H9 (cell line): ENCODE data around the gene EBF4. TPM values are rescaled to one million over a fixed set of nuclear protein-coding genes. Genes with fewer than 3 reads are reported as not detected.

Experiments used
- DNase-seq: peaks from one replicate; pipeline ENCODE4 v3.0.0-alpha.2; 2017
- H2AFZ ChIP-seq: one replicate; pipeline ENCODE4 v1.6.1; 2013; ENCODE audit warnings: mild to moderate bottlenecking, low read length, control low read depth, moderate library complexity
- H2AK5ac ChIP-seq: 2 replicates; pipeline ENCODE4 v1.6.1; 2013; ENCODE audit warnings: low read length, control low read depth, mixed read lengths; ENCODE audit not compliant: insufficient read length
- H2BK120ac ChIP-seq: one replicate; pipeline ENCODE4 v1.6.1; 2013; ENCODE audit warnings: low read depth, mild to moderate bottlenecking, low read length, control low read depth, inconsistent platforms; ENCODE audit not compliant: poor library complexity, severe bottlenecking
- H2BK12ac ChIP-seq: 2 replicates; pipeline ENCODE4 v1.6.1; 2013; ENCODE audit warnings: low read length, control low read depth, mixed read lengths, low read depth; ENCODE audit not compliant: insufficient read length
- H2BK15ac ChIP-seq: 2 replicates; pipeline ENCODE4 v1.6.1; 2013; ENCODE audit warnings: low read depth, low read length, control low read depth
- H2BK20ac ChIP-seq: one replicate; pipeline ENCODE4 v1.6.1; 2013; ENCODE audit warnings: low read depth, mild to moderate bottlenecking, low read length, control low read depth, inconsistent platforms; ENCODE audit not compliant: poor library complexity, severe bottlenecking
- H2BK5ac ChIP-seq: 2 replicates; pipeline ENCODE4 v1.6.1; 2013; ENCODE audit warnings: low read length, control low read depth, mixed read lengths; ENCODE audit not compliant: insufficient read length
- H3K14ac ChIP-seq: 2 replicates; pipeline ENCODE4 v1.6.1; 2013; ENCODE audit warnings: low read length, control low read depth; ENCODE audit not compliant: insufficient read depth
- H3K18ac ChIP-seq: 2 replicates; pipeline ENCODE4 v1.6.1; 2013; ENCODE audit warnings: low read depth, mild to moderate bottlenecking, mixed read lengths, low read length, control low read depth; ENCODE audit not compliant: insufficient read length
- H3K23ac ChIP-seq: 2 replicates; pipeline ENCODE4 v1.6.1; 2013; ENCODE audit warnings: low read length, control low read depth, mixed read lengths, low read depth; ENCODE audit not compliant: insufficient read length
- H3K23me2 ChIP-seq: 2 replicates; pipeline ENCODE4 v1.6.1; 2013; ENCODE audit warnings: low read depth, mild to moderate bottlenecking, mixed read lengths, low read length, control low read depth; ENCODE audit not compliant: insufficient read length, poor library complexity, severe bottlenecking
- H3K27ac ChIP-seq: 2 replicates; pipeline ENCODE4 v1.5.1; 2013; ENCODE audit warnings: low read length, control low read depth, mixed read lengths, low read depth; ENCODE audit not compliant: insufficient read length
- H3K27me3 ChIP-seq: 2 replicates; pipeline ENCODE4 v1.6.1; 2013; ENCODE audit warnings: low read length, control low read depth, inconsistent platforms; ENCODE audit not compliant: insufficient read depth
- H3K4ac ChIP-seq: 2 replicates; pipeline ENCODE4 v1.6.1; 2013; ENCODE audit warnings: low read depth, mild to moderate bottlenecking, control low read depth, inconsistent platforms, low read length, moderate library complexity
- H3K4me1 ChIP-seq: 2 replicates; pipeline ENCODE4 v1.6.1; 2013; ENCODE audit warnings: low read length, control low read depth, inconsistent platforms; ENCODE audit not compliant: insufficient read depth
- H3K4me2 ChIP-seq: 2 replicates; pipeline ENCODE4 v1.6.1; 2013; ENCODE audit warnings: low read length, control low read depth, mixed read lengths; ENCODE audit not compliant: insufficient read length, insufficient read depth
- H3K56ac ChIP-seq: 2 replicates; pipeline ENCODE4 v1.6.1; 2013; ENCODE audit warnings: low read depth, mild to moderate bottlenecking, mixed read lengths, low read length, control low read depth; ENCODE audit not compliant: insufficient read length
- H3K79me1 ChIP-seq: 2 replicates; pipeline ENCODE4 v1.6.1; 2013; ENCODE audit warnings: low read depth, mild to moderate bottlenecking, moderate library complexity, low read length, control low read depth, inconsistent platforms; ENCODE audit not compliant: insufficient read depth, poor library complexity, severe bottlenecking
- H3K79me2 ChIP-seq: 2 replicates; pipeline ENCODE4 v1.6.1; 2013; ENCODE audit warnings: low read length, control low read depth, inconsistent platforms; ENCODE audit not compliant: insufficient read depth
- H3K9ac ChIP-seq: 2 replicates; pipeline ENCODE4 v1.6.1; 2013; ENCODE audit warnings: low read length, control low read depth, mixed read lengths; ENCODE audit not compliant: insufficient read length; ENCODE audit errors: extremely low read depth
- H3K9me3 ChIP-seq: one replicate; pipeline ENCODE4 v1.6.1; 2013; ENCODE audit warnings: low read depth, low read length, inconsistent platforms; ENCODE audit not compliant: control insufficient read depth
- H3T11ph ChIP-seq: one replicate; pipeline ENCODE4 v1.6.1; 2013; ENCODE audit warnings: mild to moderate bottlenecking, low read length, control low read depth, inconsistent platforms
- H4K20me1 ChIP-seq: one replicate; pipeline ENCODE4 v1.6.1; 2013; ENCODE audit not compliant: control insufficient read depth, insufficient read length, insufficient read depth
- H4K5ac ChIP-seq: 2 replicates; pipeline ENCODE4 v1.6.1; 2013; ENCODE audit warnings: low read depth, mild to moderate bottlenecking, mixed read lengths, low read length, control low read depth; ENCODE audit not compliant: insufficient read length
- H4K8ac ChIP-seq: replicated peaks from 2 replicates; pipeline ENCODE4 v1.6.1; 2013; ENCODE audit warnings: low read length, control low read depth, mixed read lengths, low read depth; ENCODE audit not compliant: insufficient read length
- H4K91ac ChIP-seq: 2 replicates; pipeline ENCODE4 v1.6.1; 2013; ENCODE audit warnings: low read depth, mild to moderate bottlenecking, moderate library complexity, mixed read lengths, low read length, control low read depth; ENCODE audit not compliant: insufficient read length
- H3K27ac Mint-ChIP-seq, 3 experiments: 2 replicates in 2 of 3; 3 replicates in 1 of 3; pipeline ENCODE4 v1.8.0; 2020 to 2021; ENCODE audit warnings: mixed read lengths in 3 of 3, mild to moderate bottlenecking in 1 of 3, moderate library complexity in 1 of 3
- H3K27me3 Mint-ChIP-seq: 2 replicates; pipeline ENCODE4 v1.8.0; 2021; ENCODE audit warnings: low read depth, mild to moderate bottlenecking, moderate library complexity, mixed read lengths
- H3K36me3 Mint-ChIP-seq, 3 experiments: 2 replicates in 2 of 3; 3 replicates in 1 of 3; pipeline ENCODE4 v1.8.0; 2020 to 2021; ENCODE audit warnings: low read depth in 3 of 3, mixed read lengths in 3 of 3; ENCODE audit not compliant: insufficient read depth in 1 of 3
- H3K4me1 Mint-ChIP-seq, 2 experiments: 2 replicates each; pipeline ENCODE4 v1.8.0; 2020; ENCODE audit warnings: mixed read lengths in 2 of 2
- H3K4me3 Mint-ChIP-seq, 2 experiments: 2 replicates in 1 of 2; 3 replicates in 1 of 2; pipeline ENCODE4 v1.8.0; 2020 to 2021; ENCODE audit warnings: mild to moderate bottlenecking in 2 of 2, mixed read lengths in 2 of 2, moderate library complexity in 1 of 2
- H3K9me3 Mint-ChIP-seq, 2 experiments: 2 replicates in 1 of 2; 3 replicates in 1 of 2; pipeline ENCODE4 v1.8.0; 2020; ENCODE audit warnings: mild to moderate bottlenecking in 2 of 2, mixed read lengths in 2 of 2, moderate library complexity in 1 of 2
- CTCF ChIP-seq: fragments of 200-600 bp; sonication (generic); conservative IDR thresholded peaks from 3 replicates; pipeline ENCODE4 v1.8.0; 2021; ENCODE audit warnings: antibody characterized with exemption, mild to moderate bottlenecking
- WGBS: extraction: QIAGEN DNeasy Blood & Tissue Kit; methylation state at CpG from one replicate; pipeline ENCODE4 v1.1.7; 2013; ENCODE audit warnings: missing lambda C conversion rate, low lambda C conversion rate, mixed read lengths; ENCODE audit not compliant: insufficient read length; ENCODE audit errors: extremely low coverage; 5-methylcytosine and 5-hydroxymethylcytosine counted together
- total RNA-seq: library from RNA; stranded (reverse); gene quantifications from 2 replicates; pipeline ENCODE4 v1.2.1, GENCODE V29; 2021

Gene EBF4
- total RNA-seq, 1 experiment from 2014 or later: 3.9 TPM

GRCh38 chr20:2796011-2796660 is 103.6 kb downstream of the EBF4 start:
- peaks cover 10% of the 10 kb centered on the region for H3K27me3 Mint-ChIP-seq
- no CpG with 5 or more reads among the region's 20 CpGs for WGBS
- H4K91ac ChIP-seq: no peak overlapping the region

More at GRCh38 chr20:2796011-2796660, 103.6 kb downstream of the EBF4 start:
- H2AK5ac ChIP-seq: no peak overlapping the region
- H3K36me3 Mint-ChIP-seq: peaks cover 23 to 66% (median 38%) of the 10 kb centered on the region in 3 experiments
- H3K27me3 ChIP-seq: no peaks in the 10 kb centered on the region; the same call in 1 of the 2 replicates
- no peaks in the 10 kb centered on the region; a peak in 1 of 5 replicates for H3K9me3 Mint-ChIP-seq
- no peak overlapping the region for H2BK5ac ChIP-seq
- H3K4me1 ChIP-seq: no peaks in the 10 kb centered on the region; the same call in 1 of the 2 replicates
- H2BK12ac ChIP-seq: no peak overlapping the region
- H3K4me2 ChIP-seq: no peak overlapping the region
- H2BK120ac ChIP-seq: no peak overlapping the region
- no peak overlapping the region for H2AFZ ChIP-seq
- no peak overlapping the region for H3K56ac ChIP-seq
- no peak overlapping the region for H4K8ac ChIP-seq
- H3K27ac Mint-ChIP-seq: no peak overlapping the region
- H3K4me1 Mint-ChIP-seq: peaks cover 19 to 20% of the 10 kb centered on the region in 2 experiments
- no peak overlapping the region for H3K4me3 Mint-ChIP-seq
- H3K23me2 ChIP-seq: peaks cover 3% of the 10 kb centered on the region
- H4K5ac ChIP-seq: no peak overlapping the region
- H3K79me2 ChIP-seq: no peaks in the 10 kb centered on the region
- H3K4ac ChIP-seq: no peak overlapping the region
- TF ChIP-seq CTCF: no peak
- H4K20me1 ChIP-seq: no peaks in the 10 kb centered on the region
- H3K23ac ChIP-seq: no peak overlapping the region
- H3K9me3 ChIP-seq: no peaks in the 10 kb centered on the region
- H2BK20ac ChIP-seq: no peak overlapping the region
- H3K79me1 ChIP-seq: no peaks in the 10 kb centered on the region
- H3K27ac ChIP-seq: no peak overlapping the region
- no peak overlapping the region for H3K14ac ChIP-seq
- H3K18ac ChIP-seq: no peak overlapping the region
- DNase-seq: no peak
- no peak overlapping the region for H3T11ph ChIP-seq
- H3K9ac ChIP-seq: no peak overlapping the region
- no peak overlapping the region for H2BK15ac ChIP-seq
